Endothelial cell (in vitro differentiated cells): ENCODE results near the gene SSH2. TPM values are rescaled to one million over a fixed set of nuclear protein-coding genes. Genes with fewer than 3 reads are reported as not detected.

Experiments
- DNase-seq: peaks from one replicate; pipeline ENCODE4 v3.0.0; 2021; ENCODE audit warnings: low spot score
- H3K27ac Mint-ChIP-seq: one replicate; pipeline ENCODE4 v1.8.0; 2021; ENCODE audit warnings: mixed read lengths, inconsistent platforms; ENCODE audit not compliant: unreplicated experiment
- H3K27me3 Mint-ChIP-seq: one replicate; pipeline ENCODE4 v1.8.0; 2021; ENCODE audit warnings: mild to moderate bottlenecking, moderate library complexity, mixed read lengths, inconsistent platforms; ENCODE audit not compliant: unreplicated experiment
- H3K36me3 Mint-ChIP-seq: one replicate; pipeline ENCODE4 v1.8.0; 2021; ENCODE audit warnings: mild to moderate bottlenecking, low read depth, mixed read lengths, inconsistent platforms; ENCODE audit not compliant: unreplicated experiment
- H3K4me1 Mint-ChIP-seq: one replicate; pipeline ENCODE4 v1.8.0; 2021; ENCODE audit warnings: mild to moderate bottlenecking, mixed read lengths, inconsistent platforms; ENCODE audit not compliant: unreplicated experiment
- H3K4me3 Mint-ChIP-seq: one replicate; pipeline ENCODE4 v1.8.0; 2021; ENCODE audit warnings: mild to moderate bottlenecking, mixed read lengths, inconsistent platforms; ENCODE audit not compliant: unreplicated experiment
- H3K9me3 Mint-ChIP-seq: one replicate; pipeline ENCODE4 v1.8.0; 2021; ENCODE audit warnings: mixed read lengths, inconsistent platforms; ENCODE audit not compliant: unreplicated experiment
- total RNA-seq: library from RNA; stranded (reverse); fragmentation: NEBNext Ultra II Directional; extraction: Animal tissue kit (Norgen Biotek cat#: 25700); gene quantifications from one replicate; pipeline ENCODE4 v1.2.1, GENCODE V29; 2021; ENCODE audit not compliant: unreplicated experiment
- TF ChIP-seq, protein P1 (sequence below): fragments of 200-600 bp; sonication (generic); IDR thresholded peaks from one replicate; pipeline ENCODE4 v1.5.0; 2021; ENCODE audit warnings: antibody characterized with exemption; ENCODE audit not compliant: unreplicated experiment

Gene SSH2
- total RNA-seq, 1 donor from 2014 or later, result 81.2 TPM

DNA sequence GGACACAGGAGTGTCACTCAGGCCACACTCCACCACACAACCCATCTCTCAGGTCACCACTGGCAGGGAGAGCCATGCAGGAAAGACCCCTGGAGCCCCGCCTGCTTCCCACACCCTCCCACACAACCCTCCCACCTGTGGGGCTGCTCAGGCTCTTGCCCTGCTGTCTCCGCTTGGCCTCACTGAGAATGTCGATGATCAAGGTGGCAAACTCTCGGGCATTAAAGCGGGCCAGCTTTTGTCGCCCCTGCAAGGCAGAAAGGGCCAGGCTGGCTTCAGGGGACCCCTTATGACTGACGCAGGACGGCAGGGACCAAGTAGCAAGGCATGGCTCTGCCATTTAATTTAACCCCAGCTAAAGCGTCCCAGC lies 353.0 kb downstream of the SSH2 start:
- TF ChIP-seq, protein P1, sequence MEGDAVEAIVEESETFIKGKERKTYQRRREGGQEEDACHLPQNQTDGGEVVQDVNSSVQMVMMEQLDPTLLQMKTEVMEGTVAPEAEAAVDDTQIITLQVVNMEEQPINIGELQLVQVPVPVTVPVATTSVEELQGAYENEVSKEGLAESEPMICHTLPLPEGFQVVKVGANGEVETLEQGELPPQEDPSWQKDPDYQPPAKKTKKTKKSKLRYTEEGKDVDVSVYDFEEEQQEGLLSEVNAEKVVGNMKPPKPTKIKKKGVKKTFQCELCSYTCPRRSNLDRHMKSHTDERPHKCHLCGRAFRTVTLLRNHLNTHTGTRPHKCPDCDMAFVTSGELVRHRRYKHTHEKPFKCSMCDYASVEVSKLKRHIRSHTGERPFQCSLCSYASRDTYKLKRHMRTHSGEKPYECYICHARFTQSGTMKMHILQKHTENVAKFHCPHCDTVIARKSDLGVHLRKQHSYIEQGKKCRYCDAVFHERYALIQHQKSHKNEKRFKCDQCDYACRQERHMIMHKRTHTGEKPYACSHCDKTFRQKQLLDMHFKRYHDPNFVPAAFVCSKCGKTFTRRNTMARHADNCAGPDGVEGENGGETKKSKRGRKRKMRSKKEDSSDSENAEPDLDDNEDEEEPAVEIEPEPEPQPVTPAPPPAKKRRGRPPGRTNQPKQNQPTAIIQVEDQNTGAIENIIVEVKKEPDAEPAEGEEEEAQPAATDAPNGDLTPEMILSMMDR, result no peak
- Mint-ChIP-seq H3K36me3 (peaks cover 36% of the 10 kb centered on the region), H3K27ac (no peak overlapping the region), H3K4me3 (no peak overlapping the region), H3K4me1 (peaks cover 3% of the 10 kb centered on the region), H3K9me3 (no peaks in the 10 kb centered on the region), H3K27me3 (peaks cover 24% of the 10 kb centered on the region)
- no peak for DNase-seq

DNA sequence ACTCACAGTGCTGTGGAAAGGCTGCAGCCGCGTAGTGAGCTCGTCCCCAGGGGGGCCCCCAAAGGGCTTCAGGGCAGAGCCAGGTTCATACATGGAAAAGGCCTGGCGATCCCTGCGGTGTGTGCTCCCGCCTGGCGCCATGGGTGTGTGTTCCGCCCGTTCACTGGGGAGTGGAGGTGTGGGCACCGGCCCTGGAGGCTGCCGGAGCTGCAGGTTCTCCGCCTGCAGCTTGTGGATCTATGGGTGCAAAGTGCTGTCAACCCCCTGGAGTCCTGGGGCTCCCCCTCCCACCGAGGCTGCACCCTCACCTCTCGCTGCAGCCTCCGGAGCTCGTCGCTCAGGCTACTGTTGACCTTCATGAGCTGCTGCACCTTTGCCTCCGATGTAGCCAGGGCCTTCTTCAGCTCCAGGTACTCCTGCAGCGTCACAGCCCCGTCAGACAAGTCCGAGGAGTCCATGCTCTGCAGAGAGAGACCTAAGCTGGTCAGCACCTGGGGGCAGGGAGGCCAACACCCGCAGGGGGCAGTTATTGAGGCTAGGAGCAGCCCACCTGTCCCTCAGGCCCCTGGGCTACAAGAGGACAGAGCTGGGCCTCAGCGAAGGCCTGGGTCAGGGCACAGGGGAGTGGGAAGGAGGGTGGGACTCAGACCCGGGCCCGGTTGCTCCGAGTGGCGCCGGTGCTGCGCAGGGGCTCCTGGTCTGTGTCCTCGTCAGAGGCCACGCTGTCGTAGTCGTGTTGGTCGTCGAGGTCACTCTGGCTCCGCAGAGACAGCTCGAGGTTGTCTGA lies 353.6 kb downstream of the SSH2 start:
- DNase-seq, result no peak
- peaks cover 3% of the 10 kb centered on the region for H3K4me1 Mint-ChIP-seq
- H3K9me3 Mint-ChIP-seq, result no peaks in the 10 kb centered on the region
- H3K4me3 Mint-ChIP-seq, result no peak overlapping the region
- peaks cover 24% of the 10 kb centered on the region for H3K27me3 Mint-ChIP-seq
- peaks cover 36% of the 10 kb centered on the region for H3K36me3 Mint-ChIP-seq
- H3K27ac Mint-ChIP-seq, result no peak overlapping the region
- TF ChIP-seq, protein P1, result no peak

Other genes with a start within 250 kb of the SSH2 start
- gene EFCAB5, start 11.4 kb upstream of the SSH2 start, total RNA-seq, result 0.26 TPM
- gene NSRP1, start 186.6 kb upstream of the SSH2 start, total RNA-seq, result 20.2 TPM